ENCODE results near the gene FTL. TPM values are rescaled to one million over a fixed set of nuclear protein-coding genes. Genes with fewer than 3 reads are reported as not detected.

FTL gene
- total and polyA plus RNA-seq, 8 donors = 1,119 to 9,329 (median 1,357) TPM

- DNase-seq (no peak), ATAC-seq (no peak)
- Histone ChIP-seq H3K4me3 (no peak overlapping the region), H3K27me3 (peaks cover 0 to 28% of the 10 kb centered on the region in 2 donors), H3K27ac (no peak overlapping the region), H3K36me3 (peaks cover 0 to 61% of the 10 kb centered on the region in 2 donors), H3K9me3 (no peaks in the 10 kb centered on the region), H3K4me1 (peaks cover 11 to 23% of the 10 kb centered on the region in 2 donors)
- no peak for TF ChIP-seq CTCF (IDR thresholded peaks at IDR 0.05)
- intact Hi-C loops (cut with DNase I) = no loop called here
Measured at GRCh38 chr19:49014870-49015255, 49.8 kb downstream of the FTL start.

- Histone ChIP-seq H3K9me3 (no peaks in the 10 kb centered on the region), H3K4me3 (no peak overlapping the region), H3K27ac (no peak overlapping the region), H3K36me3 (peaks cover 0 to 47% of the 10 kb centered on the region in 2 donors), H3K4me1 (peaks cover 11 to 23% of the 10 kb centered on the region in 2 donors), H3K27me3 (peaks cover 0 to 42% of the 10 kb centered on the region in 2 donors)
- ATAC-seq (no peak), DNase-seq (no peak)
- TF ChIP-seq CTCF (IDR thresholded peaks at IDR 0.05) = no peak
- intact Hi-C loops (cut with DNase I) = no loop called here
Measured at GRCh38 chr19:49016067-49016839, 51.1 kb downstream of the FTL start.

Small RNA genes lying within 50 kb of the gene (microRNA-seq; reads per million reads assigned to microRNA genes)
- gene MIR6798 = 0 to 0.14 reads per million in 2 donors

Other genes with a start within 250 kb of the FTL start
- gene MAMSTR, start 245.6 kb upstream of the FTL start, total RNA-seq = 1 to 10 TPM; 1.3 to 1.5 TPM
- gene MAMSTR, start 245.6 kb upstream of the FTL start, polyA plus RNA-seq (ENCODE audit: insufficient read length in 6 of 6) = 1 to 10 TPM; 4.3 to 5.2 (median 4.6) TPM
- 10 to 100 TPM; 15.0 to 25.4 TPM for gene RASIP1, start 224.7 kb upstream of the FTL start, total RNA-seq
- gene RASIP1, start 224.7 kb upstream of the FTL start, polyA plus RNA-seq (ENCODE audit: insufficient read length in 6 of 6) = 10 to 100 TPM; 16.0 to 29.9 (median 23.8) TPM
- 1 to 10 TPM in 1 of 2 donors, under 1 TPM in 1; 0.96 to 1.5 TPM for gene IZUMO1, start 218.4 kb upstream of the FTL start, total RNA-seq
- 1 to 10 TPM; 1.1 to 3.6 (median 1.8) TPM for gene IZUMO1, start 218.4 kb upstream of the FTL start, polyA plus RNA-seq (ENCODE audit: insufficient read length in 6 of 6)
- 1 to 10 TPM; 6.0 to 8.7 TPM for gene FUT1, start 212.7 kb upstream of the FTL start, total RNA-seq
- 1 to 10 TPM; 5.1 to 8.6 (median 6.5) TPM for gene FUT1, start 212.7 kb upstream of the FTL start, polyA plus RNA-seq (ENCODE audit: insufficient read length in 6 of 6)
- not detected for gene FGF21, start 209.8 kb upstream of the FTL start, total RNA-seq
- gene FGF21, start 209.8 kb upstream of the FTL start, polyA plus RNA-seq (ENCODE audit: insufficient read length in 6 of 6) = not detected
- 10 to 100 TPM; 68.5 to 87.5 TPM for gene BCAT2, start 154.3 kb upstream of the FTL start, total RNA-seq
- gene BCAT2, start 154.3 kb upstream of the FTL start, polyA plus RNA-seq (ENCODE audit: insufficient read length in 6 of 6) = 10 to 100 TPM; 37.0 to 50.1 (median 42.2) TPM
- gene HSD17B14, start 128.8 kb upstream of the FTL start, total RNA-seq = 10 to 100 TPM; 10.1 to 20.3 TPM
- gene HSD17B14, start 128.8 kb upstream of the FTL start, polyA plus RNA-seq (ENCODE audit: insufficient read length in 6 of 6) = 10 to 100 TPM in 1 of 6 donors, 1 to 10 TPM in 5; 6.7 to 10.9 (median 8.6) TPM
- 10 to 100 TPM; 21.0 to 37.3 TPM for gene PLEKHA4, start 96.7 kb upstream of the FTL start, total RNA-seq
- gene PLEKHA4, start 96.7 kb upstream of the FTL start, polyA plus RNA-seq (ENCODE audit: insufficient read length in 6 of 6) = 10 to 100 TPM; 14.4 to 21.1 (median 17.4) TPM
- gene PPP1R15A, start 92.9 kb upstream of the FTL start, total RNA-seq = 10 to 100 TPM; 68.4 to 74.8 TPM
- gene PPP1R15A, start 92.9 kb upstream of the FTL start, polyA plus RNA-seq (ENCODE audit: insufficient read length in 6 of 6) = 100 to 1,000 TPM in 1 of 6 donors, 10 to 100 TPM in 5; 36.3 to 110 (median 58.4) TPM
- gene TULP2, start 66.6 kb upstream of the FTL start, total RNA-seq = 1 to 10 TPM in 1 of 2 donors, under 1 TPM in 1; 0.89 to 1.2 TPM
- gene TULP2, start 66.6 kb upstream of the FTL start, polyA plus RNA-seq (ENCODE audit: insufficient read length in 6 of 6) = 1 to 10 TPM in 3 of 6 donors, under 1 TPM in 3; 0.72 to 1.4 (median 1.1) TPM
- 100 to 1,000 TPM; 286 to 331 TPM for gene NUCB1, start 65.0 kb upstream of the FTL start, total RNA-seq
- 100 to 1,000 TPM; 171 to 210 (median 192) TPM for gene NUCB1, start 65.0 kb upstream of the FTL start, polyA plus RNA-seq (ENCODE audit: insufficient read length in 6 of 6)
- gene DHDH, start 31.6 kb upstream of the FTL start, total RNA-seq = 1 to 10 TPM; 3.3 to 4.1 TPM
- gene DHDH, start 31.6 kb upstream of the FTL start, polyA plus RNA-seq (ENCODE audit: insufficient read length in 6 of 6) = 1 to 10 TPM in 5 of 6 donors, under 1 TPM in 1; 0.86 to 2.4 (median 1.8) TPM
- gene BAX, start 10.4 kb upstream of the FTL start, total RNA-seq = 100 to 1,000 TPM; 130 to 141 TPM
- 10 to 100 TPM; 47.7 to 69.7 (median 60.8) TPM for gene BAX, start 10.4 kb upstream of the FTL start, polyA plus RNA-seq (ENCODE audit: insufficient read length in 6 of 6)
- gene GYS1, start 28.0 kb downstream of the FTL start, total RNA-seq = 10 to 100 TPM; 42.5 to 49.0 TPM
- 10 to 100 TPM; 45.2 to 56.3 (median 50.0) TPM for gene GYS1, start 28.0 kb downstream of the FTL start, polyA plus RNA-seq (ENCODE audit: insufficient read length in 6 of 6)
- gene RUVBL2, start 28.6 kb downstream of the FTL start, total RNA-seq = 10 to 100 TPM; 46.6 to 66.6 TPM
- gene RUVBL2, start 28.6 kb downstream of the FTL start, polyA plus RNA-seq (ENCODE audit: insufficient read length in 6 of 6) = 10 to 100 TPM; 67.9 to 83.7 (median 76.8) TPM
- gene LHB, start 51.8 kb downstream of the FTL start, total RNA-seq = not detected
- gene LHB, start 51.8 kb downstream of the FTL start, polyA plus RNA-seq (ENCODE audit: insufficient read length in 6 of 6) = under 1 TPM in 2 of 6 donors, not detected in 4; 0.31 to 0.57 TPM
- not detected for gene CGB3, start 59.0 kb downstream of the FTL start, total RNA-seq
- gene CGB3, start 59.0 kb downstream of the FTL start, polyA plus RNA-seq (ENCODE audit: insufficient read length in 6 of 6) = under 1 TPM in 1 of 6 donors, not detected in 5; 0.81 TPM
- not detected for gene CGB2, start 66.6 kb downstream of the FTL start, total RNA-seq
- not detected for gene CGB2, start 66.6 kb downstream of the FTL start, polyA plus RNA-seq (ENCODE audit: insufficient read length in 6 of 6)
- not detected for gene CGB1, start 71.6 kb downstream of the FTL start, total RNA-seq
- gene CGB1, start 71.6 kb downstream of the FTL start, polyA plus RNA-seq (ENCODE audit: insufficient read length in 6 of 6) = not detected
- gene CGB5, start 78.5 kb downstream of the FTL start, total RNA-seq = under 1 TPM in 1 of 2 donors, not detected in 1; 0.50 TPM
- gene CGB5, start 78.5 kb downstream of the FTL start, polyA plus RNA-seq (ENCODE audit: insufficient read length in 6 of 6) = not detected
- gene CGB8, start 83.8 kb downstream of the FTL start, total RNA-seq = not detected
- gene CGB8, start 83.8 kb downstream of the FTL start, polyA plus RNA-seq (ENCODE audit: insufficient read length in 6 of 6) = under 1 TPM in 1 of 6 donors, not detected in 5; 0.89 TPM
- gene CGB7, start 92.4 kb downstream of the FTL start, total RNA-seq = under 1 TPM; 0.09 to 0.34 TPM
- under 1 TPM; 0.11 to 0.69 (median 0.18) TPM for gene CGB7, start 92.4 kb downstream of the FTL start, polyA plus RNA-seq (ENCODE audit: insufficient read length in 6 of 6)
- 1 to 10 TPM; 2.1 to 6.2 TPM for gene NTF4, start 99.5 kb downstream of the FTL start, total RNA-seq
- gene NTF4, start 99.5 kb downstream of the FTL start, polyA plus RNA-seq (ENCODE audit: insufficient read length in 6 of 6) = 1 to 10 TPM in 2 of 6 donors, under 1 TPM in 4; 0.63 to 1.6 (median 0.78) TPM
- gene KCNA7, start 107.4 kb downstream of the FTL start, total RNA-seq = not detected
- under 1 TPM in 5 of 6 donors, not detected in 1; 0.04 to 0.12 (median 0.06) TPM for gene KCNA7, start 107.4 kb downstream of the FTL start, polyA plus RNA-seq (ENCODE audit: insufficient read length in 6 of 6)
- gene SNRNP70, start 120.1 kb downstream of the FTL start, total RNA-seq = 100 to 1,000 TPM; 161 to 173 TPM
- 100 to 1,000 TPM; 270 to 371 (median 354) TPM for gene SNRNP70, start 120.1 kb downstream of the FTL start, polyA plus RNA-seq (ENCODE audit: insufficient read length in 6 of 6)
- 1 to 10 TPM; 6.5 to 6.9 TPM for gene LIN7B, start 149.1 kb downstream of the FTL start, total RNA-seq
- gene LIN7B, start 149.1 kb downstream of the FTL start, polyA plus RNA-seq (ENCODE audit: insufficient read length in 6 of 6) = 10 to 100 TPM in 2 of 6 donors, 1 to 10 TPM in 4; 7.3 to 12.5 (median 9.2) TPM
- 1 to 10 TPM; 1.7 to 2.1 TPM for gene C19orf73, start 153.8 kb downstream of the FTL start, total RNA-seq
- gene C19orf73, start 153.8 kb downstream of the FTL start, polyA plus RNA-seq (ENCODE audit: insufficient read length in 6 of 6) = under 1 TPM in 4 of 6 donors, not detected in 2; 0.23 to 0.51 (median 0.25) TPM
- 1 to 10 TPM; 6.6 to 7.5 TPM for gene PPFIA3, start 154.2 kb downstream of the FTL start, total RNA-seq
- gene PPFIA3, start 154.2 kb downstream of the FTL start, polyA plus RNA-seq (ENCODE audit: insufficient read length in 6 of 6) = 1 to 10 TPM; 5.9 to 9.9 (median 7.7) TPM
- gene HRC, start 190.1 kb downstream of the FTL start, total RNA-seq = 1 to 10 TPM in 1 of 2 donors, under 1 TPM in 1; 0.26 to 1.5 TPM
- gene HRC, start 190.1 kb downstream of the FTL start, polyA plus RNA-seq (ENCODE audit: insufficient read length in 6 of 6) = 10 to 100 TPM in 4 of 6 donors, 1 to 10 TPM in 2; 8.4 to 16.4 (median 11.1) TPM
- gene TRPM4, start 192.5 kb downstream of the FTL start, total RNA-seq = 10 to 100 TPM; 32.5 to 61.7 TPM
- 10 to 100 TPM; 14.3 to 39.7 (median 26.2) TPM for gene TRPM4, start 192.5 kb downstream of the FTL start, polyA plus RNA-seq (ENCODE audit: insufficient read length in 6 of 6)